ENCODE data around the gene PADI3. TPM values are rescaled to one million over a fixed set of nuclear protein-coding genes. Genes with fewer than 3 reads are reported as not detected.

PADI3 gene
- total RNA-seq, 4 donors from 2014 or later = 0.20 to 0.31 TPM; not detected in 2

GRCh38 chr1:17280436-17280835 lies 31.5 kb downstream of the PADI3 start:
- Histone ChIP-seq H3K4me1 (no peaks in the 10 kb centered on the region), H3K27ac (no peak overlapping the region), H3K36me3 (no peaks in the 10 kb centered on the region), H3K9me3 (no peaks in the 10 kb centered on the region), H3K4me3 (no peak overlapping the region), H3K27me3 (peaks cover 71% of the 10 kb centered on the region)
- TF ChIP-seq POLR2AphosphoS5 (IDR thresholded peaks at IDR 0.05) (no peak), POLR2A (IDR thresholded peaks at IDR 0.05) (no peak), CTCF (IDR thresholded peaks at IDR 0.05) (no peak), EP300 (IDR thresholded peaks at IDR 0.05) (no peak)
- no peak for ATAC-seq
- WGBS, 2 donors (ENCODE audit: low coverage in 1 of 2) = 40 to 80% methylated on average over 2 of the region's 7 CpGs

- no peaks in the 10 kb centered on the region for H3K9me3 ChIP-seq
- no peaks in the 10 kb centered on the region for H3K36me3 ChIP-seq
- TF ChIP-seq EP300 (IDR thresholded peaks at IDR 0.05) (no peak), CTCF (IDR thresholded peaks at IDR 0.05) (no peak), POLR2A (IDR thresholded peaks at IDR 0.05) (no peak), POLR2AphosphoS5 (IDR thresholded peaks at IDR 0.05) (no peak)
- peaks cover 73% of the 10 kb centered on the region for H3K27me3 ChIP-seq
- no peak for ATAC-seq
- H3K4me3 ChIP-seq = no peak overlapping the region
- 84% methylated on average over 2 of the region's 2 CpGs; no CpG with 5 or more reads in 1 of the 2 donors for WGBS, 2 donors (ENCODE audit: low coverage in 1 of 2)
- no peaks in the 10 kb centered on the region for H3K4me1 ChIP-seq
- H3K27ac ChIP-seq = no peak overlapping the region
These were observed 32.0 kb downstream of the PADI3 start for GRCh38 chr1:17280894-17281293.

- H3K36me3 ChIP-seq = no peaks in the 10 kb centered on the region
- 58 to 63% methylated on average over 5 to 7 of the region's 8 CpGs for WGBS, 2 donors (ENCODE audit: low coverage in 1 of 2)
- no peaks in the 10 kb centered on the region for H3K9me3 ChIP-seq
- no peak for TF ChIP-seq EP300 (IDR thresholded peaks at IDR 0.05)
- no peak for TF ChIP-seq CTCF (IDR thresholded peaks at IDR 0.05)
- no peak for TF ChIP-seq POLR2AphosphoS5 (IDR thresholded peaks at IDR 0.05)
- no peak for TF ChIP-seq POLR2A (IDR thresholded peaks at IDR 0.05)
- no peaks in the 10 kb centered on the region for H3K4me1 ChIP-seq
- ATAC-seq = no peak
- H3K27me3 ChIP-seq = peaks cover 77% of the 10 kb centered on the region
- H3K4me3 ChIP-seq = no peak overlapping the region
- no peak overlapping the region for H3K27ac ChIP-seq
These were observed 32.9 kb downstream of the PADI3 start for GRCh38 chr1:17281775-17282181.

- no peak for ATAC-seq
- no peak overlapping the region for H3K27ac ChIP-seq
- no peaks in the 10 kb centered on the region for H3K4me1 ChIP-seq
- no peak overlapping the region for H3K4me3 ChIP-seq
- no peaks in the 10 kb centered on the region for H3K9me3 ChIP-seq
- H3K27me3 ChIP-seq = peaks cover 77% of the 10 kb centered on the region
- H3K36me3 ChIP-seq = no peaks in the 10 kb centered on the region
- TF ChIP-seq POLR2AphosphoS5 (IDR thresholded peaks at IDR 0.05) (no peak), POLR2A (IDR thresholded peaks at IDR 0.05) (no peak), CTCF (IDR thresholded peaks at IDR 0.05) (no peak), EP300 (IDR thresholded peaks at IDR 0.05) (no peak)
- 90% methylated on average over 4 of the region's 5 CpGs; no CpG with 5 or more reads in 1 of the 2 donors for WGBS, 2 donors (ENCODE audit: low coverage in 1 of 2)
These were observed 33.9 kb downstream of the PADI3 start for GRCh38 chr1:17282836-17283235.

GRCh38 chr1:17286646-17287045 lies 37.7 kb downstream of the PADI3 start:
- no peak for ATAC-seq
- 80% methylated on average over 1 of the region's 5 CpGs for WGBS, 2 donors (ENCODE audit: low coverage in 1 of 2)
- TF ChIP-seq POLR2AphosphoS5 (IDR thresholded peaks at IDR 0.05) (no peak), POLR2A (IDR thresholded peaks at IDR 0.05) (no peak), EP300 (IDR thresholded peaks at IDR 0.05) (no peak), CTCF (IDR thresholded peaks at IDR 0.05) (no peak)
- Histone ChIP-seq H3K9me3 (no peaks in the 10 kb centered on the region), H3K4me1 (peaks cover 0 to 4% (median 0%) of the 10 kb centered on the region in 3 donors), H3K27me3 (peaks cover 86% of the 10 kb centered on the region), H3K4me3 (no peak overlapping the region), H3K36me3 (no peaks in the 10 kb centered on the region), H3K27ac (no peak overlapping the region)
